GM12878 (cell line): ENCODE data around the gene CDH4. TPM values are rescaled to one million over a fixed set of nuclear protein-coding genes. Genes with fewer than 3 reads are reported as not detected.

Experiments
- ATAC-seq: fragments of 200-7000 bp; cut with Tn5 transposase; 3 replicates; pipeline ENCODE4 v1.9.1; 2020; ENCODE audit warnings: mild to moderate bottlenecking, moderate library complexity
- BruUV-seq: library from RNA; stranded (reverse); fragments of 400-500 nt; replicated peaks from 2 replicates; lab custom pipeline; 2021; lab: Mats Ljungman, UMichigan
- CTCF ChIA-PET: fragments of 300-600 bp; sonication (Branson Sonifier 250); formaldehyde crosslinking; extraction: SDS; loops from one replicate; lab custom pipeline; 2021; ENCODE audit warnings: inconsistent platforms; lab: Yijun Ruan, JAX
- POLR2A ChIA-PET: fragments of 350-600 bp; formaldehyde crosslinking; extraction: SDS; loops from one replicate; lab custom pipeline; 2021; ENCODE audit warnings: inconsistent platforms; lab: Charles Lee
- RAD21 ChIA-PET: fragments of 300-600 bp; sonication (Branson Sonifier 250); formaldehyde crosslinking; loops from one replicate; lab custom pipeline; 2023; ENCODE audit warnings: antibody characterized with exemption; ENCODE audit not compliant: unreplicated experiment; lab: Charles Lee
- SMC1A ChIA-PET: fragments of 300-600 bp; sonication (Branson Sonifier 250); formaldehyde crosslinking; loops from one replicate; lab custom pipeline; 2023; ENCODE audit not compliant: unreplicated experiment, uncharacterized antibody; lab: Charles Lee
- DNase-seq: peaks from one replicate; pipeline ENCODE4 v3.0.0-alpha.2; 2011; ENCODE audit warnings: low read depth, low spot score
- FAIRE-seq: peaks from 3 replicates; lab custom pipeline; 2011; peaks lifted over from hg19 to GRCh38; lab: Jason Lieb, UNC
- H2AFZ ChIP-seq: 2 replicates; pipeline ENCODE4 v1.6.0; 2011; ENCODE audit warnings: low read depth, low read length, control low read depth; ENCODE audit not compliant: control insufficient read depth
- H3K27ac ChIP-seq: 2 replicates; pipeline ENCODE4 v1.5.1; 2011; ENCODE audit warnings: control low read depth; ENCODE audit not compliant: control insufficient read depth, insufficient read depth
- H3K27me3 ChIP-seq, 2 experiments: replicated peaks in 1 of 2; 2 replicates each; pipeline versions ENCODE4 v1.6.0 to v1.6.1; 2011; ENCODE audit warnings: low read length in 1 of 2; ENCODE audit not compliant: control insufficient read depth in 2 of 2, insufficient read depth in 2 of 2
- H3K36me3 ChIP-seq, 2 experiments: 2 replicates each; pipeline ENCODE4 v1.5.1; 2011; ENCODE audit warnings: low read length in 1 of 2; ENCODE audit not compliant: control insufficient read depth in 2 of 2, insufficient read depth in 2 of 2
- H3K4me1 ChIP-seq: 2 replicates; pipeline ENCODE4 v1.6.1; 2011; ENCODE audit warnings: mild to moderate bottlenecking, low read length, moderate library complexity, mixed read lengths; ENCODE audit not compliant: control insufficient read depth, insufficient read depth
- H3K4me2 ChIP-seq: 2 replicates; pipeline ENCODE4 v1.6.0; 2011; ENCODE audit warnings: control low read depth; ENCODE audit not compliant: control insufficient read depth, insufficient read depth
- H3K4me3 ChIP-seq: fragments of 200-600 bp; sonication (generic); 2 replicates; pipeline ENCODE4 v1.5.1; 2016
- H3K79me2 ChIP-seq: 2 replicates; pipeline ENCODE4 v1.6.0; 2011; ENCODE audit warnings: low read length; ENCODE audit not compliant: control insufficient read depth, insufficient read depth
- H3K9ac ChIP-seq: 2 replicates; pipeline ENCODE4 v1.8.0; 2011; ENCODE audit warnings: low read length, control low read depth, mixed read lengths; ENCODE audit not compliant: control insufficient read depth, insufficient read depth
- H3K9me3 ChIP-seq: replicated peaks from 3 replicates; pipeline ENCODE4 v1.5.1; 2011; ENCODE audit warnings: mild to moderate bottlenecking, low read length; ENCODE audit not compliant: control insufficient read depth, insufficient read depth
- H4K20me1 ChIP-seq: 2 replicates; pipeline ENCODE4 v1.6.0; 2011; ENCODE audit not compliant: control insufficient read depth, insufficient read depth
- BCL11A ChIP-seq: IDR thresholded peaks from 2 replicates; pipeline ENCODE4 v1.6.1; 2011; ENCODE audit warnings: low read depth, low read length
- E4F1 ChIP-seq: fragments of 450-650 bp; IDR thresholded peaks from 2 replicates; pipeline ENCODE4 v1.6.1; 2018; ENCODE audit warnings: borderline replicate concordance, mild to moderate bottlenecking; ENCODE audit not compliant: partially characterized antibody
- EZH2 ChIP-seq: IDR thresholded peaks from 2 replicates; pipeline ENCODE4 v1.6.1; 2012; ENCODE audit warnings: low read depth, mild to moderate bottlenecking, control low read depth, inconsistent platforms, low read length, borderline replicate concordance; ENCODE audit not compliant: control insufficient read depth
- FOS ChIP-seq: IDR thresholded peaks from 3 replicates; pipeline ENCODE4 v1.6.1; 2011; ENCODE audit warnings: borderline replicate concordance; ENCODE audit not compliant: insufficient read length; ENCODE audit errors: extremely low read depth
- FOXK2 ChIP-seq: fragments of 450-650 bp; IDR thresholded peaks from 2 replicates; pipeline ENCODE4 v1.6.1; 2017; ENCODE audit warnings: mild to moderate bottlenecking, moderate library complexity
- IRF5 ChIP-seq: fragments of 450-650 bp; IDR thresholded peaks from 2 replicates; pipeline ENCODE4 v1.6.1; 2017; ENCODE audit warnings: borderline replicate concordance
- PRDM15 ChIP-seq: fragments of 450-650 bp; formaldehyde crosslinking; IDR thresholded peaks from 2 replicates; pipeline ENCODE4 v1.4.0; 2020; ENCODE audit warnings: mild to moderate bottlenecking, moderate library complexity
- RELA ChIP-seq: fragments of 450-650 bp; IDR thresholded peaks from 2 replicates; pipeline ENCODE4 v1.8.0; 2014; ENCODE audit warnings: borderline replicate concordance; ENCODE audit not compliant: partially characterized antibody
- SMAD1 ChIP-seq: fragments of 450-650 bp; IDR thresholded peaks from 2 replicates; pipeline ENCODE4 v1.6.1; 2018; ENCODE audit warnings: mild to moderate bottlenecking, low read depth; ENCODE audit not compliant: partially characterized antibody
- ZBTB33 ChIP-seq: fragments of 450-650 bp; IDR thresholded peaks from 2 replicates; pipeline ENCODE4 v1.6.1; 2017; ENCODE audit warnings: mild to moderate bottlenecking
- ZNF207 ChIP-seq: fragments of 450-650 bp; IDR thresholded peaks from 2 replicates; pipeline ENCODE4 v1.6.1; 2014; ENCODE audit warnings: antibody characterized with exemption, mild to moderate bottlenecking, borderline replicate concordance
- WGBS: methylation state at CpG from one replicate; pipeline ENCODE4 v1.1.6; 2016; ENCODE audit warnings: low lambda C conversion rate; ENCODE audit not compliant: insufficient replicate concordance, insufficient coverage; ENCODE audit errors: missing lambda C conversion rate; 5-methylcytosine and 5-hydroxymethylcytosine counted together
- in situ Hi-C: fragments of 300-500 bp; cut with MboI; formaldehyde crosslinking; loops from 9 replicates; pipeline ENCODE4 v1.14.3; 2018; ENCODE audit warnings: mixed read lengths
- intact Hi-C: fragments of 100-400 bp; cut with micrococcal nuclease; formaldehyde crosslinking; loops from one replicate; pipeline ENCODE4 v1.14.2; 2022; ENCODE audit not compliant: unreplicated experiment
- polyA plus RNA-seq, 11 experiments: library from polyadenylated mRNA; depleted of rRNA in 4 of 11; unstranded in 6 of 11; stranded (reverse) in 5 of 11; fragments of >200 nt; fragmentation: Nextera tagmentation in 4 of 11; fragmentation: Illumina TruSeq in 1 of 11; extraction: Ambion mirVana in 4 of 11; extraction: Trizol in 1 of 11; gene quantifications; 1 replicate in 1 of 11; 2 replicates in 10 of 11; pipeline versions ENCODE4 v1.2.1 to v1.2.3, GENCODE V29; 2011 to 2016; ENCODE audit warnings: inconsistent platforms in 2 of 11, missing spikeins in 2 of 11, low read depth in 1 of 11
- total RNA-seq, 4 experiments: library from RNA; depleted of rRNA in 3 of 4; stranded (reverse); fragments of >200 nt in 3 of 4; fragmentation: Illumina TruSeq in 1 of 4; extraction: Trizol in 1 of 4; gene quantifications; 2 replicates each; pipeline versions ENCODE4 v1.2.1 to v1.2.3, GENCODE V29; 2013 to 2021

Gene CDH4
- total and polyA plus RNA-seq, 10 of the 15 experiments (the other 5 are each of a cell fraction or from before 2014, with no cell fraction given), result not detected

GRCh38 chr20:61584851-61585250, 332.8 kb downstream of the CDH4 start:
- ChIA-PET RAD21 (no interaction called here), POLR2A (no interaction called here), CTCF (no interaction called here), SMC1A (no interaction called here)
- Histone ChIP-seq H3K36me3 (no peaks in the 10 kb centered on the region), H3K4me1 (no peaks in the 10 kb centered on the region), H3K9me3 (no peaks in the 10 kb centered on the region; the same call in 2 of the 3 replicates), H3K27me3 (no peaks in the 10 kb centered on the region), H3K79me2 (no peaks in the 10 kb centered on the region), H3K4me2 (no peak overlapping the region), H4K20me1 (no peaks in the 10 kb centered on the region), H3K27ac (no peak overlapping the region), H2AFZ (no peak overlapping the region), H3K4me3 (no peak overlapping the region), H3K9ac (no peak overlapping the region)
- intact Hi-C loops, result no loop called here
- BruUV-seq, result no TSS peak
- in situ Hi-C loops, result no loop called here
- no peak for ATAC-seq
- 10% methylated on average over 9 of the region's 10 CpGs for WGBS
- FAIRE-seq, result no peak
- no peak for DNase-seq
- TF ChIP-seq ZNF207, result no peak
- no peak for TF ChIP-seq RELA
- no peak for TF ChIP-seq IRF5
- TF ChIP-seq SMAD1, result no peak
- no peak for TF ChIP-seq PRDM15 (CRISPR knock-in tag)
- TF ChIP-seq EZH2, result no peak
- TF ChIP-seq FOXK2, result no peak
- TF ChIP-seq FOS, result no peak
- no peak for TF ChIP-seq E4F1
- TF ChIP-seq BCL11A, result no peak
- TF ChIP-seq ZBTB33, result no peak
